Body of pancreas (tissue), 4 donors: Measurements from ENCODE around the gene FARS2.

Experiments used
- POLR2A ChIP-seq, 3 donors: fragments of 450-650 bp; IDR thresholded peaks; one replicate each; pipeline ENCODE4 v1.6.1; 2016; ENCODE audit warnings: antibody characterized with exemption in 3 of 3, mild to moderate bottlenecking in 2 of 3
- TF ChIP-seq, protein P1 (sequence below), 7 experiments: fragments of 450-650 bp in 4 of 7; fragments of 200-600 bp in 3 of 7; sonication (generic) in 3 of 7; IDR thresholded peaks; one replicate each; pipeline ENCODE4 v1.5.1; 2016 to 2019; ENCODE audit warnings: antibody characterized with exemption in 7 of 7

DNA sequence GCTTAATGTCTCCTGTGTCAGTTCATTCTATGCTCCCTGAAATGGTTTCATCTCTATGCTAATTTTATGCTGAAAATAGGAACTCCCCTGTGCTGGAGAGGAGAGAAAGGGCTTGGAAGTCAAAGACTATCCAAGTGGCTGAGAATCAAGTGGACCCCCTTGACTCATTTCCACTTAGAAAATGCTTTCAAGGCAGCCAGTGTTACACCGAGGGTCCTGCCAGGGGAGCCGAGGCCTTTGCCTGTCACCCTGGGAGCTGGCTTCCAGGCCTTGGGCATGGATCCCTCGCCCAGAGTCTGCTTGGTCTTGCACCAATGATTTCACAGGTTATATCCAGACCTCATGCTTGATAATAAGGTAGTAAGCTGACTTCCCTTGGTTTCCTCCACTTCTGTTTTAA lies 402.8 kb downstream of the FARS2 start:
- TF ChIP-seq, protein P1, sequence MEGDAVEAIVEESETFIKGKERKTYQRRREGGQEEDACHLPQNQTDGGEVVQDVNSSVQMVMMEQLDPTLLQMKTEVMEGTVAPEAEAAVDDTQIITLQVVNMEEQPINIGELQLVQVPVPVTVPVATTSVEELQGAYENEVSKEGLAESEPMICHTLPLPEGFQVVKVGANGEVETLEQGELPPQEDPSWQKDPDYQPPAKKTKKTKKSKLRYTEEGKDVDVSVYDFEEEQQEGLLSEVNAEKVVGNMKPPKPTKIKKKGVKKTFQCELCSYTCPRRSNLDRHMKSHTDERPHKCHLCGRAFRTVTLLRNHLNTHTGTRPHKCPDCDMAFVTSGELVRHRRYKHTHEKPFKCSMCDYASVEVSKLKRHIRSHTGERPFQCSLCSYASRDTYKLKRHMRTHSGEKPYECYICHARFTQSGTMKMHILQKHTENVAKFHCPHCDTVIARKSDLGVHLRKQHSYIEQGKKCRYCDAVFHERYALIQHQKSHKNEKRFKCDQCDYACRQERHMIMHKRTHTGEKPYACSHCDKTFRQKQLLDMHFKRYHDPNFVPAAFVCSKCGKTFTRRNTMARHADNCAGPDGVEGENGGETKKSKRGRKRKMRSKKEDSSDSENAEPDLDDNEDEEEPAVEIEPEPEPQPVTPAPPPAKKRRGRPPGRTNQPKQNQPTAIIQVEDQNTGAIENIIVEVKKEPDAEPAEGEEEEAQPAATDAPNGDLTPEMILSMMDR (IDR thresholded peaks at IDR 0.05) = no peak
- TF ChIP-seq POLR2A (IDR thresholded peaks at IDR 0.05) = no peak
